Peyer's patch (tissue), 4 donors: ENCODE data around the gene CDK3.

ENCODE experiments used
- CTCF ChIP-seq, 6 experiments: fragments of 450-650 bp in 4 of 6; fragments of 200-600 bp in 2 of 6; sonication (generic) in 1 of 6; IDR thresholded peaks; one replicate each; pipeline ENCODE4 v1.5.1; 2017 to 2019; ENCODE audit warnings: antibody characterized with exemption in 6 of 6, mild to moderate bottlenecking in 3 of 6, moderate library complexity in 1 of 6
- POLR2A ChIP-seq, 2 donors: fragments of 450-650 bp; IDR thresholded peaks; one replicate each; pipeline ENCODE4 v1.5.1; 2017; ENCODE audit warnings: antibody characterized with exemption in 2 of 2, mild to moderate bottlenecking in 2 of 2, moderate library complexity in 2 of 2

- no peak for TF ChIP-seq CTCF (IDR thresholded peaks at IDR 0.05)
- no peak for TF ChIP-seq POLR2A (IDR thresholded peaks at IDR 0.05)
Observed at GRCh38 chr17:75975757-75976174, 24.9 kb upstream of the CDK3 start.
